Hepatocyte (in vitro differentiated cells): Measurements from ENCODE around the gene ITFG1.

Experiments
- EZH2 ChIP-seq: fragments of 200-600 bp; sonication (generic); IDR thresholded peaks from 2 replicates; pipeline ENCODE4 v1.6.1; 2016; ENCODE audit warnings: antibody characterized with exemption, mild to moderate bottlenecking, borderline replicate concordance
- EZH2phosphoT487 ChIP-seq: fragments of 200-600 bp; sonication (generic); IDR thresholded peaks from one replicate; pipeline ENCODE4 v1.6.1; 2018; ENCODE audit warnings: antibody characterized with exemption, mild to moderate bottlenecking, low read depth, moderate library complexity; ENCODE audit not compliant: unreplicated experiment, severe bottlenecking

GRCh38 chr16:47386201-47386718 lies 74.6 kb downstream of the ITFG1 start:
- TF ChIP-seq EZH2 (no peak), EZH2phosphoT487 (no peak)
